Neural progenitor cell (in vitro differentiated cells): Measurements from ENCODE around the gene DCAF5.

ENCODE experiments used
- EZH2 ChIP-seq: fragments of 200-600 bp; sonication (generic); IDR thresholded peaks from 2 replicates; pipeline ENCODE4 v1.6.1; 2017; ENCODE audit warnings: antibody characterized with exemption, mild to moderate bottlenecking, moderate library complexity
- EZH2phosphoT487 ChIP-seq: fragments of 200-600 bp; sonication (generic); IDR thresholded peaks from 2 replicates; pipeline ENCODE4 v1.6.1; 2017; ENCODE audit warnings: antibody characterized with exemption
- TF ChIP-seq, protein P1 (sequence below): fragments of 200-600 bp; sonication (generic); IDR thresholded peaks from 2 replicates; pipeline ENCODE4 v1.5.1; 2017; ENCODE audit warnings: antibody characterized with exemption, mild to moderate bottlenecking

DNA sequence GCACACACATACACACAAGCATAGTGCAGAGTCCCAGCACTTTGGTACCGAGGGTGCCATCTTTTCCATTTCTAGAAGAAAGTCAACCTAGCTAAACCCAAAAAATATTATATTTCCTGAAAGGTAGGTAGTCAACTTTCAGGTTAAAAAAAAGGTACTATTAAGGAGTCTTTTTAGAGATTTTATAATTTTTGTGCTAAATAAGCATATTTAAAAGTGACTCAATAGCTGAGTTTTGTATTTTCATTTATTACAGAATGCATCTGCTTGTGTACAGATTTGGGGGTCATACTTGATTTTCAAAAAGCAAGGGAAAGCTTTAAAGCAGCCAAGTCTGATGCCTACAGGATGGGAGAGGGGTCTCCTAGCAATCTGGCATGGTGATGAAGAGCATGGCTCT, 34.6 kb downstream of the DCAF5 start:
- TF ChIP-seq EZH2 (no peak), EZH2phosphoT487 (no peak)
- TF ChIP-seq, protein P1, sequence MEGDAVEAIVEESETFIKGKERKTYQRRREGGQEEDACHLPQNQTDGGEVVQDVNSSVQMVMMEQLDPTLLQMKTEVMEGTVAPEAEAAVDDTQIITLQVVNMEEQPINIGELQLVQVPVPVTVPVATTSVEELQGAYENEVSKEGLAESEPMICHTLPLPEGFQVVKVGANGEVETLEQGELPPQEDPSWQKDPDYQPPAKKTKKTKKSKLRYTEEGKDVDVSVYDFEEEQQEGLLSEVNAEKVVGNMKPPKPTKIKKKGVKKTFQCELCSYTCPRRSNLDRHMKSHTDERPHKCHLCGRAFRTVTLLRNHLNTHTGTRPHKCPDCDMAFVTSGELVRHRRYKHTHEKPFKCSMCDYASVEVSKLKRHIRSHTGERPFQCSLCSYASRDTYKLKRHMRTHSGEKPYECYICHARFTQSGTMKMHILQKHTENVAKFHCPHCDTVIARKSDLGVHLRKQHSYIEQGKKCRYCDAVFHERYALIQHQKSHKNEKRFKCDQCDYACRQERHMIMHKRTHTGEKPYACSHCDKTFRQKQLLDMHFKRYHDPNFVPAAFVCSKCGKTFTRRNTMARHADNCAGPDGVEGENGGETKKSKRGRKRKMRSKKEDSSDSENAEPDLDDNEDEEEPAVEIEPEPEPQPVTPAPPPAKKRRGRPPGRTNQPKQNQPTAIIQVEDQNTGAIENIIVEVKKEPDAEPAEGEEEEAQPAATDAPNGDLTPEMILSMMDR: no peak
